Body of pancreas (tissue), 4 donors: Measurements from ENCODE around the gene SLC12A3.
"Not testable (repeated sequence)": the region's sequence is repeated elsewhere in the genome, so short reads cannot be mapped to it uniquely, and the experiment has no call there.

Experiments
- CTCF ChIP-seq, 7 experiments: fragments of 450-650 bp in 4 of 7; fragments of 200-600 bp in 3 of 7; sonication (generic) in 3 of 7; IDR thresholded peaks; one replicate each; pipeline ENCODE4 v1.5.1; 2016 to 2019; ENCODE audit warnings: antibody characterized with exemption in 7 of 7
- POLR2A ChIP-seq, 3 donors: fragments of 450-650 bp; IDR thresholded peaks; one replicate each; pipeline ENCODE4 v1.6.1; 2016; ENCODE audit warnings: antibody characterized with exemption in 3 of 3, mild to moderate bottlenecking in 2 of 3

- TF ChIP-seq CTCF, POLR2A (IDR thresholded peaks at IDR 0.05): not testable (repeated sequence)
These were observed 3.8 kb downstream of the SLC12A3 start for GRCh38 chr16:56868766-56869165.
